CD14-positive monocyte (primary cell): ENCODE data around the gene AQP6. TPM values are rescaled to one million over a fixed set of nuclear protein-coding genes. Genes with fewer than 3 reads are reported as not detected.

Experiments
- DNase-seq, 3 donors: peaks; one replicate each; pipeline ENCODE4 v3.0.0-alpha.2; 2011 to 2022
- H2AFZ ChIP-seq: 2 replicates; pipeline ENCODE4 v1.6.0; 2012; ENCODE audit warnings: mild to moderate bottlenecking, low read depth, low read length, inconsistent platforms; ENCODE audit not compliant: insufficient read depth, poor library complexity, severe bottlenecking
- H3K27ac ChIP-seq, 2 donors: 1 replicate in 1 of 2; 2 replicates in 1 of 2; pipeline ENCODE4 v1.5.1; 2012 to 2013; ENCODE audit warnings: low read length in 2 of 2, control low read depth in 1 of 2, inconsistent platforms in 1 of 2, low read depth in 1 of 2, mild to moderate bottlenecking in 1 of 2
- H3K27me3 ChIP-seq, 2 donors: one replicate each; pipeline versions ENCODE4 v1.6.0 to v1.6.1; 2011 to 2013; ENCODE audit warnings: low read length in 2 of 2; ENCODE audit not compliant: control insufficient read depth in 2 of 2, insufficient read depth in 2 of 2
- H3K36me3 ChIP-seq, 2 donors: replicated peaks in 1 of 2; 1 replicate in 1 of 2; 2 replicates in 1 of 2; pipeline versions ENCODE4 v1.5.1 to v1.6.1; 2012 to 2013; ENCODE audit warnings: low read length in 2 of 2, control low read depth in 1 of 2, inconsistent platforms in 1 of 2, mild to moderate bottlenecking in 1 of 2; ENCODE audit not compliant: insufficient read depth in 2 of 2, control insufficient read depth in 1 of 2
- H3K4me1 ChIP-seq, 2 donors: 1 replicate in 1 of 2; 2 replicates in 1 of 2; pipeline versions ENCODE4 v1.5.1 to v1.6.1; 2012 to 2013; ENCODE audit warnings: low read length in 2 of 2, control low read depth in 1 of 2, inconsistent platforms in 1 of 2, mild to moderate bottlenecking in 1 of 2, moderate library complexity in 1 of 2; ENCODE audit not compliant: insufficient read depth in 2 of 2, control insufficient read depth in 1 of 2
- H3K4me2 ChIP-seq: replicated peaks from 2 replicates; pipeline ENCODE3; 2012; ENCODE audit warnings: low read length, moderate library complexity, mild to moderate bottlenecking; ENCODE audit not compliant: poor library complexity, severe bottlenecking; ENCODE audit errors: extremely low read depth
- H3K4me3 ChIP-seq, 3 experiments: fragments of 200-600 bp in 1 of 3; sonication (generic) in 1 of 3; replicated peaks in 1 of 3; 1 replicate in 2 of 3; 2 replicates in 1 of 3; pipeline ENCODE4 v1.5.1; 2011 to 2013; ENCODE audit warnings: low read length in 3 of 3, mild to moderate bottlenecking in 3 of 3, control low read depth in 2 of 3, low read depth in 2 of 3, inconsistent platforms in 1 of 3, moderate library complexity in 1 of 3
- H3K79me2 ChIP-seq: 2 replicates; pipeline ENCODE4 v1.6.0; 2012; ENCODE audit warnings: mild to moderate bottlenecking, control low read depth, inconsistent platforms, low read length, moderate library complexity; ENCODE audit not compliant: insufficient read depth
- H3K9ac ChIP-seq: 2 replicates; pipeline ENCODE4 v1.6.0; 2017; ENCODE audit warnings: low read length, mild to moderate bottlenecking; ENCODE audit not compliant: insufficient read depth, poor library complexity, severe bottlenecking
- H3K9me3 ChIP-seq, 2 donors: replicated peaks in 1 of 2; 1 replicate in 1 of 2; 2 replicates in 1 of 2; pipeline versions ENCODE4 v1.5.1 to v1.6.1; 2012 to 2013; ENCODE audit warnings: low read length in 2 of 2, control low read depth in 1 of 2; ENCODE audit not compliant: control insufficient read depth in 1 of 2, insufficient read depth in 1 of 2
- H4K20me1 ChIP-seq: 2 replicates; pipeline ENCODE4 v1.6.0; 2012; ENCODE audit warnings: mild to moderate bottlenecking, low read length, control low read depth, moderate library complexity; ENCODE audit not compliant: insufficient read depth
- H3K27ac Mint-ChIP-seq, 7 donors: one replicate each; pipeline ENCODE4 v1.8.0; 2020; ENCODE audit warnings: mild to moderate bottlenecking in 7 of 7, mixed read lengths in 7 of 7, moderate library complexity in 6 of 7, inconsistent platforms in 2 of 7
- H3K27me3 Mint-ChIP-seq, 3 donors: one replicate each; pipeline ENCODE4 v1.8.0; 2021 to 2022; ENCODE audit warnings: low read depth in 3 of 3, mild to moderate bottlenecking in 3 of 3, mixed read lengths in 3 of 3, moderate library complexity in 3 of 3, inconsistent platforms in 1 of 3
- H3K36me3 Mint-ChIP-seq, 2 donors: one replicate each; pipeline ENCODE4 v1.8.0; 2020; ENCODE audit warnings: mixed read lengths in 2 of 2, inconsistent platforms in 1 of 2, mild to moderate bottlenecking in 1 of 2
- H3K4me1 Mint-ChIP-seq: one replicate; pipeline ENCODE4 v1.8.0; 2020; ENCODE audit warnings: mild to moderate bottlenecking, mixed read lengths
- H3K4me3 Mint-ChIP-seq, 2 donors: one replicate each; pipeline ENCODE4 v1.8.0; 2020; ENCODE audit warnings: mild to moderate bottlenecking in 2 of 2, mixed read lengths in 2 of 2, moderate library complexity in 1 of 2
- H3K9me3 Mint-ChIP-seq, 7 donors: one replicate each; pipeline ENCODE4 v1.8.0; 2020 to 2022; ENCODE audit warnings: mixed read lengths in 7 of 7, mild to moderate bottlenecking in 6 of 7, moderate library complexity in 6 of 7, inconsistent platforms in 2 of 7
- CTCF ChIP-seq: fragments of 200-600 bp; IDR thresholded peaks from one replicate; pipeline ENCODE4 v1.8.0; 2022; ENCODE audit warnings: antibody characterized with exemption, mild to moderate bottlenecking
- WGBS: methylation state at CpG from one replicate; pipeline ENCODE4 v1.1.5; 2013; ENCODE audit warnings: missing lambda C conversion rate; ENCODE audit not compliant: insufficient coverage; 5-methylcytosine and 5-hydroxymethylcytosine counted together
- intact Hi-C, 2 donors: fragments of 100-400 bp; cut with micrococcal nuclease; formaldehyde crosslinking; loops; one replicate each; pipeline versions ENCODE4 v1.15.0 to v1.15.1; 2023
- polyA plus RNA-seq, 3 donors: library from polyadenylated mRNA; depleted of rRNA in 1 of 3; unstranded in 2 of 3; stranded (reverse) in 1 of 3; fragments of 300-500 nt in 2 of 3; fragments of >200 nt in 1 of 3; fragmentation: Illumina TruSeq in 2 of 3; gene quantifications; 1 replicate in 2 of 3; 2 replicates in 1 of 3; pipeline ENCODE4 v1.2.3, GENCODE V29; 2012 to 2021

The AQP6 gene
- polyA plus RNA-seq, 3 donors: 0.04 TPM; not detected in 2

- H3K27me3 Mint-ChIP-seq: peaks cover 62 to 74% (median 65%) of the 10 kb centered on the region in 3 donors
- no peak overlapping the region for H3K27ac Mint-ChIP-seq
- no peak overlapping the region for H3K27ac ChIP-seq
- peak overlapping the region in 1 of 2 donors; percentile 56 for H3K4me3 Mint-ChIP-seq
- TF ChIP-seq CTCF: no peak
- no peak overlapping the region for H3K4me2 ChIP-seq
- peaks cover 0 to 11% of the 10 kb centered on the region in 2 donors for H3K9me3 ChIP-seq
- peaks cover 0 to 13% (median 7%) of the 10 kb centered on the region in 7 donors for H3K9me3 Mint-ChIP-seq
- H2AFZ ChIP-seq: no peak overlapping the region
- no peak overlapping the region for H3K9ac ChIP-seq
- no peak for DNase-seq
- intact Hi-C loops: loop anchor here (5.0 to 10.0 kb wide), 2 partner anchors 92 to 210 kb away; partner anchors contain the start of gene ASIC1 (in 1 of the 2)
- WGBS: 62% methylated on average over 8 of the region's 13 CpGs
- no peaks in the 10 kb centered on the region for H4K20me1 ChIP-seq
- no peaks in the 10 kb centered on the region for H3K79me2 ChIP-seq
- peaks cover 18 to 75% of the 10 kb centered on the region in 2 donors for H3K27me3 ChIP-seq
- H3K4me1 ChIP-seq: peaks cover 19 to 33% of the 10 kb centered on the region in 2 donors
- H3K36me3 Mint-ChIP-seq: peaks cover 0 to 5% of the 10 kb centered on the region in 2 donors
- H3K4me3 ChIP-seq: no peak overlapping the region
- H3K36me3 ChIP-seq: no peaks in the 10 kb centered on the region
- peaks cover 18% of the 10 kb centered on the region for H3K4me1 Mint-ChIP-seq
Observed at GRCh38 chr12:49964849-49965624, 7.7 kb upstream of the AQP6 start.

DNA sequence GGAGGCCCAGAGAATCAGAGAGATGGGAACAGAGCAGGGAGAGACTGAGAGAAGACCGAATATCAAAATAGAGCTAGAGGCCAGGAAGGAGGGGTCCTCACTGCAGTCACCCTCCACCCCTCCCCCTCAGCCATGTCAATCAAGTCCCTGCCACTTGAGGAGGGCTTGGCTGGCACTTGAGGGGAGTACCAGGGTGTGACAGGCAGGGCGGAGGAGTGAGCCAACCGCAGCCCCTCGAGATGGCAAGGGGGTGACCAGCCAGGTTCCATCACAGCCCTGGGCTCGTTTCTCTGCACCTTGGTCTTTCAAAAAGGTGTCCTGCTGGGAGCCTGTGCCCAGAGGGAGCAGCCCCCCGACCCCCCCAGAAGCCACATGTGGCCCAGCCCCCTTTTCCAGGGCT is 6.9 kb upstream of the AQP6 start:
- Histone ChIP-seq H3K27ac (no peak overlapping the region), H4K20me1 (no peaks in the 10 kb centered on the region), H3K36me3 (no peaks in the 10 kb centered on the region), H2AFZ (no peak overlapping the region), H3K4me1 (peaks cover 19 to 33% of the 10 kb centered on the region in 2 donors), H3K9me3 (peaks cover 0 to 4% of the 10 kb centered on the region in 2 donors), H3K4me3 (no peak overlapping the region), H3K4me2 (no peak overlapping the region), H3K79me2 (no peaks in the 10 kb centered on the region), H3K27me3 (peaks cover 10 to 73% of the 10 kb centered on the region in 2 donors), H3K9ac (no peak overlapping the region)
- 68% methylated on average over 5 of the region's 6 CpGs for WGBS
- Mint-ChIP-seq H3K4me3 (peak overlapping the region in 1 of 2 donors; percentile 30), H3K27ac (no peak overlapping the region), H3K27me3 (peaks cover 54 to 66% (median 57%) of the 10 kb centered on the region in 3 donors), H3K9me3 (peaks cover 0 to 7% (median 2%) of the 10 kb centered on the region in 7 donors), H3K36me3 (no peaks in the 10 kb centered on the region), H3K4me1 (peaks cover 12% of the 10 kb centered on the region)
- TF ChIP-seq CTCF: no peak
- intact Hi-C loops: loop anchor here (2.0 to 10.0 kb wide), 4 partner anchors 91 to 211 kb away; partner anchors contain the start of gene ASIC1 (in 2 of the 2)
- no peak for DNase-seq
